Measurements from ENCODE around the gene MED22.

DNA sequence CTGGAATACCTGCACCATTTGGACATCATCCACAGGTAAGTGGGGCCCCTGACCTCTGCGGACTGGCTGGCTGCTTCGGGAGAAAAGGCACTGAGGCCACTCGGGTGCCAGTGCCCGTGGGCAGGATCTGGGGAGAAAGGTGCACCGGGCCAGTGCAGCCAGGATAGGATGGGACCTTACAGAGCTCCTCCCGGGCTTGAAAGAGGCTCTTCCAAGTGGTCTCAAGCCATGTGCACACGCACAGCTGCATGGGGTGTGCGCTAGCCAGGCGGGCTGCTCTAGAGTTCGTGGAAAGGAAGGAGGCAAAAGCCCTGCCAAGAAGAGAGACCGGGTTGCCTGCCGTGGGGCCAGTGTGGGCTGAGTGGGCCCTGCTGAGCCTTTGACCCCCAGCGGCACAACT is 41.6 kb upstream of the MED22 start:
- TF ChIP-seq, protein P1, sequence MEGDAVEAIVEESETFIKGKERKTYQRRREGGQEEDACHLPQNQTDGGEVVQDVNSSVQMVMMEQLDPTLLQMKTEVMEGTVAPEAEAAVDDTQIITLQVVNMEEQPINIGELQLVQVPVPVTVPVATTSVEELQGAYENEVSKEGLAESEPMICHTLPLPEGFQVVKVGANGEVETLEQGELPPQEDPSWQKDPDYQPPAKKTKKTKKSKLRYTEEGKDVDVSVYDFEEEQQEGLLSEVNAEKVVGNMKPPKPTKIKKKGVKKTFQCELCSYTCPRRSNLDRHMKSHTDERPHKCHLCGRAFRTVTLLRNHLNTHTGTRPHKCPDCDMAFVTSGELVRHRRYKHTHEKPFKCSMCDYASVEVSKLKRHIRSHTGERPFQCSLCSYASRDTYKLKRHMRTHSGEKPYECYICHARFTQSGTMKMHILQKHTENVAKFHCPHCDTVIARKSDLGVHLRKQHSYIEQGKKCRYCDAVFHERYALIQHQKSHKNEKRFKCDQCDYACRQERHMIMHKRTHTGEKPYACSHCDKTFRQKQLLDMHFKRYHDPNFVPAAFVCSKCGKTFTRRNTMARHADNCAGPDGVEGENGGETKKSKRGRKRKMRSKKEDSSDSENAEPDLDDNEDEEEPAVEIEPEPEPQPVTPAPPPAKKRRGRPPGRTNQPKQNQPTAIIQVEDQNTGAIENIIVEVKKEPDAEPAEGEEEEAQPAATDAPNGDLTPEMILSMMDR (IDR thresholded peaks at IDR 0.05): no peak
- no peak for TF ChIP-seq EZH2phosphoT487 (IDR thresholded peaks at IDR 0.05)
- TF ChIP-seq EZH2 (IDR thresholded peaks at IDR 0.05): no peak

Data from neural progenitor cell (in vitro differentiated cells).